IMR-90 (cell line): ENCODE results near the gene PRKD1. TPM values are rescaled to one million over a fixed set of nuclear protein-coding genes. Genes with fewer than 3 reads are reported as not detected.

Experiments used
- ATAC-seq: fragments of 200-7000 bp; cut with Tn5 transposase; 2 replicates; pipeline ENCODE4 v1.9.1; 2020; ENCODE audit warnings: low read depth, mild to moderate bottlenecking, moderate library complexity
- BruUV-seq: library from RNA; stranded (reverse); fragments of 400-500 nt; replicated peaks from 2 replicates; lab custom pipeline; 2021; lab: Mats Ljungman, UMichigan
- CTCF ChIA-PET: fragments of 300-600 bp; formaldehyde crosslinking; extraction: SDS; loops from one replicate; lab custom pipeline; 2021; ENCODE audit warnings: antibody characterized with exemption; lab: Yijun Ruan, JAX
- POLR2A ChIA-PET: fragments of 300-600 bp; sonication (Branson Sonifier 250); formaldehyde crosslinking; loops from one replicate; lab custom pipeline; 2022; ENCODE audit warnings: antibody characterized with exemption; ENCODE audit not compliant: unreplicated experiment; lab: Charles Lee
- DNase-seq: peaks from one replicate; pipeline ENCODE4 v3.0.0; 2013
- H2AFZ ChIP-seq: replicated peaks from 2 replicates; pipeline ENCODE3; 2013; ENCODE audit warnings: low read length, mild to moderate bottlenecking; ENCODE audit not compliant: poor library complexity
- H2AK5ac ChIP-seq: 2 replicates; pipeline ENCODE4 v1.6.1; 2013; ENCODE audit warnings: low read depth, low read length, inconsistent platforms
- H2AK9ac ChIP-seq: replicated peaks from 2 replicates; pipeline ENCODE3; 2013; ENCODE audit warnings: mild to moderate bottlenecking, low read depth, low read length, moderate library complexity; ENCODE audit not compliant: poor library complexity
- H2BK120ac ChIP-seq: 2 replicates; pipeline ENCODE4 v1.6.1; 2013; ENCODE audit warnings: low read depth, low read length, inconsistent platforms
- H2BK15ac ChIP-seq: 3 replicates; pipeline ENCODE4 v1.6.1; 2013; ENCODE audit warnings: low read depth, low read length, inconsistent platforms
- H2BK20ac ChIP-seq: 2 replicates; pipeline ENCODE4 v1.6.1; 2013; ENCODE audit warnings: low read depth, mild to moderate bottlenecking, inconsistent platforms, low read length, moderate library complexity
- H2BK5ac ChIP-seq: 2 replicates; pipeline ENCODE4 v1.6.1; 2013; ENCODE audit warnings: mild to moderate bottlenecking, low read depth, low read length, inconsistent platforms; ENCODE audit not compliant: poor library complexity, severe bottlenecking
- H3K14ac ChIP-seq: replicated peaks from 2 replicates; pipeline ENCODE4 v1.6.1; 2013; ENCODE audit warnings: low read depth, low read length, inconsistent platforms
- H3K18ac ChIP-seq: 2 replicates; pipeline ENCODE4 v1.6.1; 2013; ENCODE audit warnings: low read depth, low read length, control low read depth
- H3K23ac ChIP-seq: 2 replicates; pipeline ENCODE4 v1.6.1; 2013; ENCODE audit warnings: low read depth, low read length, inconsistent platforms
- H3K27ac ChIP-seq: 2 replicates; pipeline ENCODE4 v1.5.1; 2013; ENCODE audit warnings: mild to moderate bottlenecking, control low read depth, low read length; ENCODE audit not compliant: insufficient read depth
- H3K27me3 ChIP-seq: 2 replicates; pipeline ENCODE4 v1.6.1; 2013; ENCODE audit warnings: low read length; ENCODE audit not compliant: control insufficient read depth, insufficient read depth
- H3K36me3 ChIP-seq: 2 replicates; pipeline ENCODE4 v1.6.1; 2013; ENCODE audit warnings: low read length, mixed read lengths; ENCODE audit not compliant: control insufficient read depth, insufficient read depth
- H3K4ac ChIP-seq: 2 replicates; pipeline ENCODE4 v1.6.1; 2013; ENCODE audit warnings: low read depth, low read length, inconsistent platforms
- H3K4me1 ChIP-seq: 2 replicates; pipeline ENCODE4 v1.6.1; 2013; ENCODE audit warnings: low read length, mixed read lengths; ENCODE audit not compliant: control insufficient read depth, insufficient read depth
- H3K4me2 ChIP-seq: 2 replicates; pipeline ENCODE4 v1.6.1; 2013; ENCODE audit warnings: low read depth, mild to moderate bottlenecking, control low read depth, low read length, moderate library complexity
- H3K4me3 ChIP-seq: 2 replicates; pipeline ENCODE4 v1.5.1; 2013; ENCODE audit warnings: low read depth, mild to moderate bottlenecking, control low read depth, low read length, moderate library complexity; ENCODE audit not compliant: insufficient read depth
- H3K56ac ChIP-seq: 2 replicates; pipeline ENCODE4 v1.6.1; 2013; ENCODE audit warnings: low read length, inconsistent platforms; ENCODE audit not compliant: insufficient read depth; ENCODE audit errors: extremely low read depth
- H3K79me1 ChIP-seq, 2 experiments: 2 replicates each; pipeline ENCODE4 v1.6.1; 2013; ENCODE audit warnings: low read length in 2 of 2, inconsistent platforms in 1 of 2, low read depth in 1 of 2
- H3K9ac ChIP-seq: 2 replicates; pipeline ENCODE4 v1.6.1; 2013; ENCODE audit warnings: low read depth, low read length, control low read depth
- H3K9me1 ChIP-seq: 2 replicates; pipeline ENCODE4 v1.6.1; 2013; ENCODE audit warnings: low read length, inconsistent platforms; ENCODE audit not compliant: insufficient read depth
- H3K9me3 ChIP-seq: 2 replicates; pipeline ENCODE4 v1.6.1; 2013; ENCODE audit warnings: low read length; ENCODE audit not compliant: control insufficient read depth, insufficient read depth
- H4K20me1 ChIP-seq: 2 replicates; pipeline ENCODE4 v1.6.1; 2013; ENCODE audit warnings: low read length, inconsistent platforms; ENCODE audit not compliant: insufficient read depth
- H4K5ac ChIP-seq: 2 replicates; pipeline ENCODE4 v1.6.1; 2013; ENCODE audit warnings: mild to moderate bottlenecking, low read depth, low read length, control low read depth
- H4K8ac ChIP-seq, 2 experiments: 2 replicates each; pipeline ENCODE4 v1.6.1; 2013; ENCODE audit warnings: low read depth in 2 of 2, low read length in 2 of 2, control low read depth in 1 of 2, inconsistent platforms in 1 of 2
- H4K91ac ChIP-seq: 2 replicates; pipeline ENCODE4 v1.6.1; 2013; ENCODE audit warnings: low read depth, low read length, inconsistent platforms; ENCODE audit not compliant: insufficient read depth
- BHLHE40 ChIP-seq: fragments of 150-350 bp; IDR thresholded peaks from 2 replicates; pipeline ENCODE4 v1.6.1; 2016; ENCODE audit warnings: mild to moderate bottlenecking, low read depth, low read length
- CEBPB ChIP-seq: IDR thresholded peaks from 2 replicates; pipeline ENCODE4 v1.6.1; 2012; ENCODE audit warnings: low read depth, low read length, improper control_type of control experiment
- CHD1 ChIP-seq: IDR thresholded peaks from 2 replicates; pipeline ENCODE4 v1.6.1; 2012; ENCODE audit warnings: low read depth, low read length, improper control_type of control experiment
- CTCF ChIP-seq: conservative IDR thresholded peaks from 2 replicates; pipeline ENCODE4 v1.5.1; 2012; ENCODE audit warnings: mild to moderate bottlenecking, low read depth, low read length, improper control_type of control experiment
- FOS ChIP-seq: fragments of 150-350 bp; IDR thresholded peaks from 2 replicates; pipeline ENCODE4 v1.6.1; 2016; ENCODE audit warnings: low read depth, low read length
- MAFK ChIP-seq: IDR thresholded peaks from 2 replicates; pipeline ENCODE4 v1.6.1; 2012; ENCODE audit warnings: low read depth, low read length, improper control_type of control experiment
- MAZ ChIP-seq: IDR thresholded peaks from 2 replicates; pipeline ENCODE4 v1.6.1; 2012; ENCODE audit warnings: low read depth, mild to moderate bottlenecking, low read length, improper control_type of control experiment, moderate library complexity, borderline replicate concordance
- MXI1 ChIP-seq: IDR thresholded peaks from 2 replicates; pipeline ENCODE4 v1.6.1; 2012; ENCODE audit warnings: low read depth, mild to moderate bottlenecking, low read length, moderate library complexity, borderline replicate concordance
- NFE2L2 ChIP-seq: fragments of 150-350 bp; IDR thresholded peaks from 2 replicates; pipeline ENCODE4 v1.6.1; 2016; ENCODE audit warnings: low read depth, mild to moderate bottlenecking, low read length
- POLR2A ChIP-seq: IDR thresholded peaks from 2 replicates; pipeline ENCODE4 v1.6.1; 2012; ENCODE audit warnings: mild to moderate bottlenecking, low read depth, low read length
- RCOR1 ChIP-seq: IDR thresholded peaks from 2 replicates; pipeline ENCODE4 v1.6.1; 2012; ENCODE audit warnings: mild to moderate bottlenecking, low read length, improper control_type of control experiment; ENCODE audit not compliant: insufficient replicate concordance
- RFX5 ChIP-seq: IDR thresholded peaks from 2 replicates; pipeline ENCODE4 v1.8.0; 2012; ENCODE audit warnings: low read depth, mild to moderate bottlenecking, low read length, moderate library complexity
- SMC3 ChIP-seq: fragments of 150-350 bp; IDR thresholded peaks from 2 replicates; pipeline ENCODE4 v1.6.1; 2016; ENCODE audit warnings: low read depth, mild to moderate bottlenecking, antibody characterized with exemption, low read length, moderate library complexity
- WGBS, 2 experiments: methylation state at CpG; one replicate each; pipeline versions ENCODE4 v1.1.5 to v1.1.7; 2013; ENCODE audit warnings: missing lambda C conversion rate in 2 of 2; ENCODE audit not compliant: insufficient read length in 1 of 2; ENCODE audit errors: extremely low coverage in 2 of 2; 5-methylcytosine and 5-hydroxymethylcytosine counted together
- dilution Hi-C: fragments of 300-500 bp; cut with HindIII; formaldehyde crosslinking; loops from one replicate; pipeline ENCODE4 v1.14.3; 2018; ENCODE audit warnings: low sequenced_read_pairs; ENCODE audit not compliant: unreplicated experiment
- in situ Hi-C: fragments of 300-500 bp; cut with MboI; formaldehyde crosslinking; loops from 3 replicates; pipeline ENCODE4 v1.14.3; 2019; ENCODE audit warnings: low sequenced_read_pairs, inconsistent platforms, mixed read lengths
- intact Hi-C: fragments of 100-400 bp; cut with micrococcal nuclease; formaldehyde crosslinking; loops from 2 replicates; pipeline ENCODE4 v1.10.0; 2022
- polyA plus RNA-seq, 3 experiments: library from polyadenylated mRNA; depleted of rRNA; stranded (reverse); fragments of >200 nt; gene quantifications; 2 replicates each; pipeline ENCODE4 v1.2.3, GENCODE V29; 2012; ENCODE audit warnings: low replicate concordance in 1 of 3
- total RNA-seq: library from RNA; depleted of rRNA; stranded (reverse); fragments of >200 nt; gene quantifications from 2 replicates; pipeline ENCODE4 v1.2.3, GENCODE V29; 2012
- TF ChIP-seq, protein P1 (sequence below): fragments of 150-350 bp; IDR thresholded peaks from 2 replicates; pipeline ENCODE4 v1.6.1; 2017; ENCODE audit warnings: mild to moderate bottlenecking, antibody characterized with exemption, low read length, low read depth
- TF ChIP-seq, protein P2 (sequence below): fragments of 150-350 bp; IDR thresholded peaks from 2 replicates; pipeline ENCODE4 v1.6.1; 2016; ENCODE audit warnings: low read depth, mild to moderate bottlenecking, low read length, moderate library complexity, borderline replicate concordance

Gene PRKD1
- total and polyA plus RNA-seq, 2 of the 4 experiments (the other 2 are of a cell fraction), result 12.9 to 14.2 TPM

DNA sequence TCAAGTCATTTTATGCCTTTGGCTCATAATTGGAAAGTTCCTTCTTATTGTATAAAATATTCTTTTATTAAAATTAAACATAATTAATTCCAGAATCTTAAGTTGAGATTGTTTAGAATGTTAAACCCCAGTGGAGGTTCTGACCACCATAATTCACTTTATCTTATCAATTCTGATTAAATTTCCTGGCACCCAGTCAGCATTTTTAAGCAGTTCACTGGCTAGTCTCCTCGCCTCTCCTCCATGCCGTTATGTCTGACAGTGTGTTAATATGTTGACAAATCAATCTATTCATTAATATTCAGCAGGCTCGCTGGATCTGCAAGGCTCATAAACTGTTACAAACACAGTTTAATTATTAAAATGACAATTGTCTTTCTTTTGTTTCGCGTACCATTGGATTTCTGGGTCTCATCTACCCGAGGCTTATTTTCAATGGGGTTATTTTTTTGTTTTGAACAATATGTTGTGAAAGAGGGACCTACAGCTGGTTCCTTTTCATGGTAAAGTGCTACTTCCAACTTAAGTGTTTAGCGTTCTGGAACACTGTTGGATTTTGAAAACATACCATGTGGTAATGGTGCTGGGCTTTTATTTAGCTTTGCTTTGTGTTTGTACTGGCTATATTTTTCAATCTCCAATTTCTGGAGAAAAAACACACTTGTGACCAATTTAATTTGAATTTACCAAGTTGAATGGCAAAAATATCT is 339.7 kb downstream of the PRKD1 start:
- H2BK15ac ChIP-seq, result no peak overlapping the region
- no peaks in the 10 kb centered on the region for H3K36me3 ChIP-seq
- no peak overlapping the region for H3K23ac ChIP-seq
- CTCF ChIA-PET, result interaction anchor here (0.6 kb wide), 1 partner anchor 22 kb away, joined by 4 read pairs; no protein-coding TSS in a partner anchor
- no peak overlapping the region for H3K56ac ChIP-seq
- no peak for TF ChIP-seq POLR2A
- TF ChIP-seq NFE2L2, result no peak
- no peak for TF ChIP-seq CTCF
- TF ChIP-seq BHLHE40, result no peak
- no peak for TF ChIP-seq MAFK
- TF ChIP-seq, protein P1, sequence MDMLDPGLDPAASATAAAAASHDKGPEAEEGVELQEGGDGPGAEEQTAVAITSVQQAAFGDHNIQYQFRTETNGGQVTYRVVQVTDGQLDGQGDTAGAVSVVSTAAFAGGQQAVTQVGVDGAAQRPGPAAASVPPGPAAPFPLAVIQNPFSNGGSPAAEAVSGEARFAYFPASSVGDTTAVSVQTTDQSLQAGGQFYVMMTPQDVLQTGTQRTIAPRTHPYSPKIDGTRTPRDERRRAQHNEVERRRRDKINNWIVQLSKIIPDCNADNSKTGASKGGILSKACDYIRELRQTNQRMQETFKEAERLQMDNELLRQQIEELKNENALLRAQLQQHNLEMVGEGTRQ, result no peak
- no peak for TF ChIP-seq RCOR1
- TF ChIP-seq SMC3, result no peak
- no peak for TF ChIP-seq FOS
- no peak for TF ChIP-seq RFX5
- TF ChIP-seq, protein P2, sequence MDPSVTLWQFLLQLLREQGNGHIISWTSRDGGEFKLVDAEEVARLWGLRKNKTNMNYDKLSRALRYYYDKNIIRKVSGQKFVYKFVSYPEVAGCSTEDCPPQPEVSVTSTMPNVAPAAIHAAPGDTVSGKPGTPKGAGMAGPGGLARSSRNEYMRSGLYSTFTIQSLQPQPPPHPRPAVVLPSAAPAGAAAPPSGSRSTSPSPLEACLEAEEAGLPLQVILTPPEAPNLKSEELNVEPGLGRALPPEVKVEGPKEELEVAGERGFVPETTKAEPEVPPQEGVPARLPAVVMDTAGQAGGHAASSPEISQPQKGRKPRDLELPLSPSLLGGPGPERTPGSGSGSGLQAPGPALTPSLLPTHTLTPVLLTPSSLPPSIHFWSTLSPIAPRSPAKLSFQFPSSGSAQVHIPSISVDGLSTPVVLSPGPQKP, result no peak
- TF ChIP-seq CEBPB, result no peak
- no peak for TF ChIP-seq MXI1
- TF ChIP-seq MAZ, result no peak
- no peak for TF ChIP-seq CHD1
- H3K9me3 ChIP-seq, result no peaks in the 10 kb centered on the region
- no peaks in the 10 kb centered on the region for H3K27me3 ChIP-seq
- BruUV-seq, result no TSS peak
- no peak overlapping the region for H2BK5ac ChIP-seq
- no peak overlapping the region; the same call in 1 of the 2 replicates for H4K91ac ChIP-seq
- no peaks in the 10 kb centered on the region for H3K9me1 ChIP-seq
- no peak overlapping the region for H2BK20ac ChIP-seq
- no peak overlapping the region for H2AK5ac ChIP-seq
- no peak overlapping the region for H3K9ac ChIP-seq
- dilution Hi-C loops, result no loop called here
- no peak overlapping the region for H3K4me2 ChIP-seq
- H2BK120ac ChIP-seq, result no peak overlapping the region
- no peaks in the 10 kb centered on the region for H3K4me1 ChIP-seq
- WGBS, 2 experiments, result no CpG with 5 or more reads among the region's 7 CpGs
- H2AFZ ChIP-seq, result no peak overlapping the region
- intact Hi-C loops, result loop anchor here (5.0 kb wide), 1 partner anchor 129 kb away; no protein-coding TSS in a partner anchor
- POLR2A ChIA-PET, result no interaction called here
- H4K20me1 ChIP-seq, result no peaks in the 10 kb centered on the region
- no peak for ATAC-seq
- H3K27ac ChIP-seq, result no peak overlapping the region
- no peak overlapping the region for H2AK9ac ChIP-seq
- no peaks in the 10 kb centered on the region for H3K79me1 ChIP-seq
- no peak overlapping the region for H4K5ac ChIP-seq
- H4K8ac ChIP-seq, result no peak overlapping the region
- in situ Hi-C loops, result no loop called here
- H3K4me3 ChIP-seq, result no peak overlapping the region
- H3K14ac ChIP-seq, result no peak overlapping the region
- no peak overlapping the region for H3K4ac ChIP-seq
- H3K18ac ChIP-seq, result no peak overlapping the region
- no peak for DNase-seq
